OCI-LY7 (cell line): ENCODE data around the gene SMURF1. TPM values are rescaled to one million over a fixed set of nuclear protein-coding genes. Genes with fewer than 3 reads are reported as not detected.

ENCODE experiments used
- BruUV-seq: library from RNA; stranded (reverse); fragments of 400-500 nt; replicated peaks from 2 replicates; lab custom pipeline; 2021; lab: Mats Ljungman, UMichigan
- CTCF ChIA-PET: fragments of 300-600 bp; sonication (Branson Sonifier 250); formaldehyde crosslinking; loops from one replicate; lab custom pipeline; 2022; ENCODE audit warnings: antibody characterized with exemption; ENCODE audit not compliant: unreplicated experiment; lab: Charles Lee
- POLR2A ChIA-PET: fragments of 300-600 bp; sonication (Branson Sonifier 250); formaldehyde crosslinking; loops from one replicate; lab custom pipeline; 2022; ENCODE audit warnings: antibody characterized with exemption; lab: Charles Lee
- DNase-seq: peaks from one replicate; pipeline ENCODE4 v3.0.0-alpha.2; 2015; ENCODE audit warnings: low spot score
- H2AFZ ChIP-seq: fragments of 200-600 bp; sonication (generic), shearing (Covaris generic); 2 replicates; pipeline ENCODE4 v1.6.1; 2014; ENCODE audit warnings: mild to moderate bottlenecking, antibody characterized with exemption, low read length, moderate library complexity
- H3K27ac ChIP-seq: fragments of 200-600 bp; sonication (generic); 2 replicates; pipeline ENCODE4 v1.5.1; 2014; ENCODE audit warnings: mixed run types, low read depth, mild to moderate bottlenecking, moderate library complexity, low read length, inconsistent platforms; ENCODE audit not compliant: poor library complexity, severe bottlenecking
- H3K36me3 ChIP-seq: fragments of 200-600 bp; sonication (generic); 2 replicates; pipeline ENCODE4 v1.6.1; 2014; ENCODE audit warnings: mild to moderate bottlenecking, antibody characterized with exemption, low read length, moderate library complexity, mixed read lengths; ENCODE audit not compliant: insufficient read depth
- H3K4me1 ChIP-seq: fragments of 200-600 bp; sonication (generic); 2 replicates; pipeline ENCODE4 v1.5.1; 2014; ENCODE audit warnings: mild to moderate bottlenecking, low read length; ENCODE audit not compliant: insufficient read depth, poor library complexity, severe bottlenecking
- H3K4me2 ChIP-seq: fragments of 200-600 bp; sonication (generic); 2 replicates; pipeline ENCODE4 v1.6.1; 2014; ENCODE audit warnings: mild to moderate bottlenecking, low read length
- H3K4me3 ChIP-seq: fragments of 200-600 bp; sonication (generic); 2 replicates; pipeline ENCODE4 v1.5.1; 2014; ENCODE audit warnings: mild to moderate bottlenecking, low read depth, low read length; ENCODE audit not compliant: poor library complexity, severe bottlenecking
- H3K79me2 ChIP-seq: fragments of 200-600 bp; sonication (generic); 2 replicates; pipeline ENCODE4 v1.6.1; 2016; ENCODE audit warnings: low read depth, mild to moderate bottlenecking, low read length, moderate library complexity, mixed read lengths; ENCODE audit not compliant: insufficient read depth
- H3K9me2 ChIP-seq: fragments of 200-600 bp; sonication (generic); 2 replicates; pipeline ENCODE4 v1.6.1; 2016; ENCODE audit warnings: mild to moderate bottlenecking, low read length, mixed read lengths; ENCODE audit not compliant: insufficient read depth
- H3K9me3 ChIP-seq: fragments of 200-600 bp; sonication (generic); 2 replicates; pipeline ENCODE4 v1.6.1; 2014; ENCODE audit warnings: mild to moderate bottlenecking, mixed run types, low read length, mixed read lengths
- H4K20me1 ChIP-seq: fragments of 200-600 bp; sonication (generic); 2 replicates; pipeline ENCODE4 v1.6.1; 2014; ENCODE audit warnings: mild to moderate bottlenecking, antibody characterized with exemption, low read length, moderate library complexity, mixed read lengths; ENCODE audit not compliant: insufficient read depth
- CTCF ChIP-seq: fragments of 200-600 bp; sonication (generic); conservative IDR thresholded peaks from 2 replicates; pipeline ENCODE4 v1.5.1; 2014; ENCODE audit warnings: mild to moderate bottlenecking, antibody characterized with exemption, low read length, moderate library complexity, mixed read lengths
- EZH2phosphoT487 ChIP-seq: fragments of 200-600 bp; sonication (generic); IDR thresholded peaks from 2 replicates; pipeline ENCODE4 v1.6.1; 2018; ENCODE audit warnings: low read depth, borderline replicate concordance, mild to moderate bottlenecking, mixed run types, antibody characterized with exemption, low read length, moderate library complexity, mixed read lengths
- intact Hi-C: fragments of 100-400 bp; cut with micrococcal nuclease; formaldehyde crosslinking; loops from one replicate; pipeline ENCODE4 v1.10.0; 2022; ENCODE audit not compliant: unreplicated experiment
- total RNA-seq, 2 experiments: library from RNA; depleted of rRNA in 1 of 2; stranded (reverse); fragments of >200 nt in 1 of 2; shearing (Covaris generic) in 1 of 2; gene quantifications; 2 replicates each; pipeline ENCODE4 v1.2.3, GENCODE V29; 2014 to 2022

Gene SMURF1
- total RNA-seq, 2 experiments from 2014 or later, result 11.5 to 17.8 TPM

GRCh38 chr7:98981701-98982100, 162.2 kb downstream of the SMURF1 start:
- ChIA-PET CTCF (no interaction called here), POLR2A (interaction anchor here (0.6 kb wide), 1 partner anchor 47 kb away, joined by 3 read pairs; no protein-coding TSS in a partner anchor)

GRCh38 chr7:98978672-98979071, 165.2 kb downstream of the SMURF1 start:
- CTCF ChIA-PET, result no interaction called here
- Histone ChIP-seq H3K9me3 (no peaks in the 10 kb centered on the region), H3K27ac (no peak overlapping the region), H3K36me3 (peaks cover 100% of the 10 kb centered on the region), H3K4me3 (no peak overlapping the region), H3K9me2 (no peaks in the 10 kb centered on the region), H3K4me1 (no peaks in the 10 kb centered on the region), H2AFZ (no peak overlapping the region), H4K20me1 (no peaks in the 10 kb centered on the region), H3K4me2 (no peak overlapping the region), H3K79me2 (no peaks in the 10 kb centered on the region)
- no peak for TF ChIP-seq CTCF
- no peak for TF ChIP-seq EZH2phosphoT487
- no TSS peak for BruUV-seq
- intact Hi-C loops, result no loop called here
- no peak for DNase-seq
- POLR2A ChIA-PET, result no interaction called here

More at GRCh38 chr7:98981701-98982100, 162.2 kb downstream of the SMURF1 start:
- TF ChIP-seq EZH2phosphoT487 (no peak), CTCF (no peak)
- Histone ChIP-seq H3K27ac (no peak overlapping the region), H3K4me1 (no peaks in the 10 kb centered on the region), H3K9me3 (peaks cover 5% of the 10 kb centered on the region; the same call in 1 of the 2 replicates), H3K9me2 (no peaks in the 10 kb centered on the region), H3K4me3 (no peak overlapping the region), H3K4me2 (no peak overlapping the region), H3K79me2 (no peaks in the 10 kb centered on the region), H3K36me3 (peaks cover 100% of the 10 kb centered on the region), H2AFZ (no peak overlapping the region), H4K20me1 (no peaks in the 10 kb centered on the region)
- no peak for DNase-seq
- intact Hi-C loops, result no loop called here
- BruUV-seq, result no TSS peak

Other genes starting within 250 kb of the SMURF1 start
- gene KPNA7, start 64.0 kb upstream of the SMURF1 start, total RNA-seq (2014; rRNA removed; shearing (Covaris generic)), result not detected in 2 replicates
- not detected in 2 replicates for gene KPNA7, start 64.0 kb upstream of the SMURF1 start, total RNA-seq (2022)
- gene MYH16, start 128.7 kb upstream of the SMURF1 start, total RNA-seq (2014; rRNA removed; shearing (Covaris generic)), result not detected in 2 replicates
- not detected in 2 replicates for gene MYH16, start 128.7 kb upstream of the SMURF1 start, total RNA-seq (2022)
- 51.0 and 71.8 TPM in 2 replicates for gene ARPC1A, start 181.8 kb upstream of the SMURF1 start, total RNA-seq (2014; rRNA removed; shearing (Covaris generic))
- gene ARPC1A, start 181.8 kb upstream of the SMURF1 start, total RNA-seq (2022), result 101 and 108 TPM in 2 replicates
- gene ARPC1B, start 230.6 kb upstream of the SMURF1 start, total RNA-seq (2014; rRNA removed; shearing (Covaris generic)), result 174 and 191 TPM in 2 replicates
- gene ARPC1B, start 230.6 kb upstream of the SMURF1 start, total RNA-seq (2022), result 168 and 169 TPM in 2 replicates